Effector CD4-positive, alpha-beta T cell (primary cell): ENCODE measurements around the gene PAQR5.
"Not testable (repeated sequence)": the region's sequence is repeated elsewhere in the genome, so short reads cannot be mapped to it uniquely, and the experiment has no call there.

ENCODE experiments used
- DNase-seq: peaks from one replicate; pipeline ENCODE4 v3.0.0-alpha.2; 2020

Gene PAQR5

GRCh38 chr15:69317392-69317841 lies 18.7 kb downstream of the PAQR5 start:
- DNase-seq = no peak

- DNase-seq = no peak
These were observed 19.3 kb downstream of the PAQR5 start for GRCh38 chr15:69318033-69318432.

- no peak for DNase-seq
These were observed 21.0 kb downstream of the PAQR5 start for GRCh38 chr15:69319384-69320375.

DNA sequence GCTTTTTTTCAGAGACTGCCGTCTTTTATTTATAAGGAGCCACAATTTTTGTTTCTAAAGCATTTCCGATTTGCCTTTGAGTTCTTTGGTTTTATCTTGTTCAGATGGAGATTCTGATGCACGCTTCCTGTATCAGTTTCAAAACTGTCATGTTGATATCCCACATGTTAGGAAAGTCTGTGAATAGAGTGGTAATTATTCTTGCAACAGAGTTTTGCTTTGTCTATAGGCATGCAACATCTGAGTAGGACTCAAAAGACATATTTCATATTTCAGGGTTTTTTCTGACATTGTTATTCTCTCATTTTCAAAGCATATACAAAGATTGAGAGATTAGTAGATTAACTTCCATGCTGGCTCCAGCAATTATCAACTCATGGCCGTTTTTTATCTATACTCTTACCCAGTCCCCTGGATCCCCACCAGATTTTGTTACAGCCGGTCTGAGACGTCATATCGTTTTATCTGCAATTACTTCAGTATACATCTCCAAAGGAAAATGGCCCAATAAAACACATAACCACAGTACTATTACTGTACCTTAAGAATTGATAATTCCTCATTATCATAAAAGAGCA lies 22.4 kb downstream of the PAQR5 start:
- no peak for DNase-seq

DNA sequence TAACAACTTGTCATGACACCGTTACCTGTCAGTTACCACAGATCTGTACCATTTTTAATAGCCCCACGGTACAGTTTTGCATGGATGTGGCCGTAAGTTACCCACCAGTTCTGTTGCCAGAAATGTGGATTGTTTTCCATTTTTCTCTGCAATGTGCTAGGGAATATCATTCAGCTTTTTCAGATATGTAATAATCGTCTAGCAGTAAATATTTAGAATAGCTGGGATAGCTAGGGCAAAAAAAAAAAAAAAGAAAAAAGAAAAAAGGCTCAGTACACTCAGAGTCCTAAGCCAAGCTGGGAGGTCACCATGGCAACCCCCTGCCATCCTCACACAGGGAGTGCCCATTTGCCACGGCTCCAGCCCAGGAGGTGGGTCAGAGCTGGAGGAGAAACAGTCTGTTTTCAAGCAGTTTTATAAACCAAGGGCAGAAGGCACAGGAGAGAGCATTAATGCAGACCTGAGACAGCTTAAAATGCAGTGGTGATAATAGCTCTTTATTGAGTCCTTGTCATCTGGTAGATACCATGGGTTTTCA lies 25.2 kb downstream of the PAQR5 start:
- no peak for DNase-seq

DNA sequence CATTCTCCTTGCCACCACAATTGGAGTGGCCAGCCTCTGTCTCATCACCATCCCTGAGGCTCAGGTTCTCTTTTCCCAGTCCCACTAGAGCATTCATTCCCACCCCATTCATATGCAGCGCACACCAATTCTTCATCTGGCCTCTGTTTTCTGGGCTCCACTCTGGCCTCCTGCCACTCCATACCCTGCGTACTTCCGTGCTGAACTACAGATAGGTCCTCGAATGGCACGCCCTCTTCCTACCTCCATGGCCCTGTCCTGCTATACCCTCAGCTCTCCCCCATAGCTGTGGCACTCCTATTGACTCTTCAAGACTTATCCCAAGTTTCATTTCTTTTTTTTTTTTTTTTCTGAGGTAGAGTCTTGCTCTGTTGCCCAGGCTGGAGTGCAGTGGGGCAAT lies 25.9 kb downstream of the PAQR5 start:
- no peak for DNase-seq

DNA sequence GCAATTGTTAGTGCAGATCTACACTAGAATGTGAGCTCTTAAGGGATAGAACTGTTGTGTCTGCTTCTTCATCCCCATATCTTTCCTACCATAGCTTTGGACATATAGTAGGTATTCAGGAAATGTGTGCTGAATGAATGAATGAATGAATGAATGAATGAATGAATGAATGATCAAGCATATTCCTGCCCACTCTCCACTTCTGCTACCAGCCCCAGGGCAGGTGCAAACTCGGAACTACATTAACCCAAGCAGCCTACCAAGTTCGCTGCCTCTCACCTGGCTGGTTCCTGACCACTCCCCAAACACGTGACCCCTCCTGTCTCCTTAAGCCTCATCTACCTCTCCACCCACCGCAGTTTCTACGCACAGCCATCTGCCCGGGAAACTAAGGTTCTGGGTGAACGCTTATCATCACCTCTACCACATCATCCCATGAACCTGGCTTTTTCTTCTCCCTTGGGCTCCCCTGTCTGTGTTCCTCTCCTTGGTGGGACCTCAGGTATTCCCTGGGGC lies 26.8 kb downstream of the PAQR5 start:
- DNase-seq = no peak

GRCh38 chr15:69328080-69328479 lies 29.4 kb downstream of the PAQR5 start:
- DNase-seq = no peak

DNA sequence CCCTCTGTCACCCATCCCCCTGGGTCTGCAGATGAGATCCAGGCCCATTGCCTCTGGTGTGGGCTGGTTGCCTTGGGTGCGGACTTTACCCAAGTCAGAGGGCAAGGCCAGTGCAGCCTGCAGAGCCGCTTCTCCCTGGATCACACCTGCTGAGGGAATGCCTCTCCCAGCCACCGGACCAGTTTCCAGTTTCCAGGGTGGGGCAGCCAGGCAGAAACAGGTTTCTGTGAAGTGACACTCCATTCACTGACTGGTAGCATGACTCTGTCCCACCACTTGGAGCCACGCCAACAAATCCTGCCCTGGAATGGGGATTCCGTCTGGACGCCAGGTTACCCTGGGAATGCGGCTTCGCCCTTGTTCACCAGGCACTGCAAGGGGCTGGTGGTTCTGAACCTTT lies 30.0 kb downstream of the PAQR5 start:
- no peak for DNase-seq

GRCh38 chr15:69337138-69337537 lies 38.4 kb downstream of the PAQR5 start:
- DNase-seq = no peak

GRCh38 chr15:69338535-69339213 lies 40.0 kb downstream of the PAQR5 start:
- no peak for DNase-seq

GRCh38 chr15:69339214-69339543 lies 40.5 kb downstream of the PAQR5 start:
- DNase-seq = not testable (repeated sequence)

DNA sequence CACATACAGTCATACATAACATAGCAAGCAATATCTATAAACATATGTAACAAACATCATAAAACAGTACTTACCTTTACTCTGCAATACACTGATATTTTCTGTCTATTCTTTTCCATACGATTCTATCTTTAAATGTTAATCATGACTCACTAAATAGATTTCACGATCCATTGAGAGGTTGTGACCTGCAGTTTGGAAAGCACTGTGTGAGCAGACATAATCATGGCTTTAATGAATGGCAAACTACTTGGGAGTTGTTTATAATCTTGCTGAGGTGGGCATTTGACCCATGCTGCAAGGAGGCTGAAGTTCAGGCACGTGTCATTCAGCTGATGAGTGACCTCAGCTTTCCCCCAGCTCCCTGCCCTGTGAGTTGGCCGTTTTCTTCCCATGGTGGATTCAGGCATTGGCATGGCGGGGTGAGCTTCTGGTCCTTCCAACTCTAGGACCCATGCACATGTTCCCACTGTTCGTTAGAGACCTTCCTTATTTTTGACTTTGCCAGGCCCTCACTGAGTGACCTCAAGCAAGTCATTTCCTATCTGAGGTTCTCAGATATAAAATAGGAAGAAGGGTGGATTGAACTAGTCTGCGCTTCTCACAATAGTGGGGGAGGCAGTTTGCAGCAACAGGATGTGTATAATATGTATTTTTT lies 41.7 kb downstream of the PAQR5 start:
- DNase-seq = no peak

DNA sequence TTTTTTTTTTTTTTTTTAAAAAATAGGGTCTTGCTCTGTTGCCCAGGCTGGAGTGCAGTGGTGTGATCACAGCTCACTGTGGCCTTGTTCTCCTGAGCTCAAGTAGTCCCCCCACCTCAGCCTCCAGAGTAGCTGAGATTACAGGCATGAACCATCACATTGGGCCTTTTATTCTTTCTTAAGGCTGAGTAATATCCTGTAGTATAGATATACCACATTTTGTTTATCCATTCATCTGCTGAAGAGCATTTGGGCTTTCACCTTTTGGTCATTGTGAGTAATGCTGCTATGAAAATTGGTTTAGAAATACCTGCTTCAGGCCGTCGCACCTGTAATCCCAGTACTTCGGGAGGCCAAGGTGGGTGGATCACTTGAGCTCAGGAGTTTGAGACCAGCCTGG lies 42.6 kb downstream of the PAQR5 start:
- no peak for DNase-seq

DNA sequence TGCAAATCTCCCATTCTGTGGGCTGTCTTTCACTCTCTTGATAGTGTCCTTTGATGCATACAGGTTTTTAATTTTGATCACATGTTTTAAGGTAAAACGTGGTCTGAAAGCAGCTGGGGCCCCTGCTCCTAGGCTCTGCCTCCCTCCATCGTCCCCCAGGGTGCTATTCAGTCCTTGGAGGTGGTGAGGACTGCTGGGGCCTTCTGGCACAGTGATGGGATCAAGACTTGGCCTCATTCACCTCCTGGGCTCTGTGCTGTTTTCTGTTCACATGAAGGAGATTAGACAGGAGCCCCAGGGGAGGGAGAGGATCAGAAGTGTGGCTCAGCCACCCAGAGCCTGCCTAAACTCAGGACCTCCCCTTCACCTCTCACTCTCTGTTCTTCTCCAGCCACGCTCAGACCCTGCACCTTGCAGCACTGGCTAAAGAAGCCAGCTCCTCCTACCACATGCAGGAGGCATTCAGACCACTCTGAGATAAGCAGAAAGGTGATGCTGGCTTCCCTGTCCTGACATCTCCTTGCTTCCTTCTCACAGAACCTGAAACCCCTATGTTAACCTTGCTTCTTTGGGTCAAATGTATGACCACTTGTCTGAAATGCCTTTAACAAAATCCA lies 43.9 kb downstream of the PAQR5 start:
- DNase-seq = no peak

GRCh38 chr15:69343133-69343532 lies 44.4 kb downstream of the PAQR5 start:
- DNase-seq = no peak

DNA sequence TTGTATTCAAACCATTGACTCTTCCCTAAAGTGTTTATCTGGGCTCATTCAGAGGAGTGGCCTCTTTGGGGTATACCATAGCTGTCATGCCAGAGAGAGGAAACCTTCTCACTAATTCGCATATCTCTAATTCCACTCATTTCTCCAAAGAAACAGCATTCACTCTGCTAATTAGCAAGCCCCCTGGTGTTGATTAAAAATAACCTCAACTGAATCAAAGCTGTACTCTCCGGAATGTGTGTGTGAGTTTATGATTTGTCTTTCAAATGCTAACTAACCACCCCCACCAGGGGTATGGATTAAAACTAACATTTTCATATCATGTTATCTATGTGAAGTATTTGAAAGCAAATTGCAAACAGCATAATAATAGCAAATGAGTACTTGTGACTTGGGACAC lies 45.5 kb downstream of the PAQR5 start:
- DNase-seq = no peak

DNA sequence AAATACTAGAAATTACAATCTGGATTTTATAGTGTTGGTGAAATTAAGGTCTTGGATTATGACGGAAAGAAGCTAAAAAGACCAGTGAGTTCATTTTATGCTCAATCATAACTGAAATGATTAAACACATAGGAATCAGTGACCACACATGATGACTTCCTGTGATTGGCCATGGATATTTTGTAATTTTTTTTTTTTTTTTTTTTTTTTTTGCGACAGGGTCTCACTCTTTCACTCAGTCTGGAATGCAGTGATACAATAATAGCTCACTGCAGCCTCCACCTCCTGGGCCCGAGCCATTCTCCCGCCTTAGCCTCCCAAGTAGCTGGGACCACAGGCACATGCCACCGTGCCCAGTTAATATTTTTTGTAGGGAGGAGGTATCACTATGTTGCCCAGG lies 47.4 kb downstream of the PAQR5 start:
- DNase-seq = no peak

DNA sequence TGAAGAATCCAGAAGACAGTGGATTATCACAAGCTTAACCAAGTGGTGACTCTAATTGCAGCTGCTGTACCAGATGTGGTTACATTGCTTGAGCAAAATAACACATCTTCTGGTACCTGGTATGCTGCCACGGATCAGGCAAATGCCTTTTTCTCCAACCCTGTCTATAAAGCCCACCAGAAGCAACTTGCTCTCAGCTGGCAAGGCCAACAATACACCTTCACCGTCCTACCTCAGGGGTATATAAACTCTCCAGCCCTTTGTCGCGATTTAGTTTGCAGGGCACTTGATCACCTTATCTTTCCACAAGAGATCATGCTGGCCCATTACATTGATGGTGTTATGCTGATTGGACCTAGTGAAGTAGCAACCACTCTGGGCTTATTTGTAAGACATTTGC lies 52.6 kb downstream of the PAQR5 start:
- no peak for DNase-seq

DNA sequence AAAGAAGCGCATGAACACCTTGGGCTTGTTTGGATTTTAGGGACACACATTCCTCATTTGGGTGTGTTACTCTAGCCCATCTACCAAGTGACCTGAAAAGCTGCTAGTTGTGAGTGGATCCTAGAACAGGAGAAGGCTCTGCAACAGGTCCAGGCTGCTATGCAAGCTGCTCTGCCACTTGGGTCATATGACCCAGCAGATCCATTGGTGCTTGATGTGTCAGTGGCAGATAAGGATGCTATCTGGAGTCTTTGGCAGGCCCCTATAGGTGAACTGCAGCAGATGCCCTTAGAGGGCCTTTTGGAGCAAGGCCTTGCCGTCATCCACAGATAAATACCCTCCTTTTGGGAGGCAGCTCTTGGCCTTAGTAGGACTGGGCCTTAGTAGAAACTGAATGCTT lies 53.2 kb downstream of the PAQR5 start:
- no peak for DNase-seq

GRCh38 chr15:69357773-69358771 lies 59.4 kb downstream of the PAQR5 start:
- DNase-seq = no peak
